ENCODE results near the gene SCYGR7.
"Not testable (repeated sequence)": the region's sequence is repeated elsewhere in the genome, so short reads cannot be mapped to it uniquely, and the experiment has no call there.

The SCYGR7 gene

GRCh38 chr2:227756261-227756660 lies 28.1 kb downstream of the SCYGR7 start:
- DNase-seq (ENCODE audit: low spot score); FAIRE-seq: not testable (repeated sequence)

- FAIRE-seq (peak; percentile 89), DNase-seq (ENCODE audit: low spot score) (peak; percentile 81)
These were observed 31.4 kb downstream of the SCYGR7 start for GRCh38 chr2:227759411-227760118.

GRCh38 chr2:227761740-227762476 lies 33.8 kb downstream of the SCYGR7 start:
- FAIRE-seq (peak; percentile 95), DNase-seq (ENCODE audit: low spot score) (peak; percentile 55)

- FAIRE-seq (no peak), DNase-seq (ENCODE audit: low spot score) (no peak)
These were observed 37.7 kb downstream of the SCYGR7 start for GRCh38 chr2:227765788-227766372.

GRCh38 chr2:227766373-227766883 lies 38.3 kb downstream of the SCYGR7 start:
- FAIRE-seq: peak; percentile 84
- peak; percentile 64 for DNase-seq (ENCODE audit: low spot score)

GRCh38 chr2:227767830-227768229 lies 39.7 kb downstream of the SCYGR7 start:
- FAIRE-seq (no peak), DNase-seq (ENCODE audit: low spot score) (no peak)

- no peak for DNase-seq (ENCODE audit: low spot score)
- FAIRE-seq: no peak
These were observed 44.1 kb downstream of the SCYGR7 start for GRCh38 chr2:227772197-227772661.

GRCh38 chr2:227772932-227773331 lies 44.8 kb downstream of the SCYGR7 start:
- DNase-seq (ENCODE audit: low spot score) (no peak), FAIRE-seq (no peak)

GRCh38 chr2:227774011-227774624 lies 46.0 kb downstream of the SCYGR7 start:
- no peak for FAIRE-seq
- DNase-seq (ENCODE audit: low spot score): no peak

- no peak for DNase-seq (ENCODE audit: low spot score)
- no peak for FAIRE-seq
These were observed 47.0 kb downstream of the SCYGR7 start for GRCh38 chr2:227774895-227775842.

Data from RCC 7860 (cell line).